Prostate gland (tissue), 2 donors: ENCODE results near the gene EDNRA. TPM values are rescaled to one million over a fixed set of nuclear protein-coding genes. Genes with fewer than 3 reads are reported as not detected.

ENCODE experiments used
- DNase-seq: peaks from one replicate; pipeline ENCODE4 v3.0.0-alpha.2; 2019; ENCODE audit warnings: low spot score
- H3K27ac ChIP-seq, 2 donors: fragments of 200-600 bp; sonication (generic); 2 replicates each; pipeline ENCODE4 v1.5.1; 2017 to 2019
- H3K27me3 ChIP-seq: fragments of 200-600 bp; sonication (generic); replicated peaks from 2 replicates; pipeline ENCODE4 v1.5.1; 2019; ENCODE audit not compliant: insufficient read depth
- H3K36me3 ChIP-seq, 2 donors: fragments of 200-600 bp; sonication (generic); 1 replicate in 1 of 2; 2 replicates in 1 of 2; pipeline versions ENCODE4 v1.5.1 to v1.8.1; 2017 to 2019
- H3K4me1 ChIP-seq: fragments of 200-600 bp; sonication (generic); replicated peaks from 2 replicates; pipeline ENCODE4 v1.5.1; 2019
- H3K4me3 ChIP-seq, 2 donors: fragments of 200-600 bp; sonication (generic); 2 replicates each; pipeline ENCODE4 v1.5.1; 2017 to 2019
- H3K9me3 ChIP-seq: fragments of 200-600 bp; sonication (generic); 2 replicates; pipeline ENCODE4 v1.5.1; 2017
- CTCF ChIP-seq, 4 experiments: fragments of 200-600 bp in 2 of 4; fragments of 450-650 bp in 2 of 4; sonication (generic) in 2 of 4; IDR thresholded peaks; 1 replicate in 3 of 4; 2 replicates in 1 of 4; pipeline ENCODE4 v1.5.1; 2016 to 2019; ENCODE audit warnings: antibody characterized with exemption in 4 of 4, mild to moderate bottlenecking in 2 of 4, moderate library complexity in 2 of 4
- POLR2A ChIP-seq: fragments of 450-650 bp; IDR thresholded peaks from one replicate; pipeline ENCODE4 v1.6.1; 2016; ENCODE audit warnings: antibody characterized with exemption, mild to moderate bottlenecking
- POLR2AphosphoS5 ChIP-seq: sonication (generic); formaldehyde crosslinking; IDR thresholded peaks from one replicate; pipeline ENCODE4 v1.6.1; 2017; ENCODE audit warnings: antibody characterized with exemption
- WGBS: methylation state at CpG from one replicate; pipeline ENCODE4 v1.1.5; 2018; 5-methylcytosine and 5-hydroxymethylcytosine counted together
- intact Hi-C: fragments of 100-400 bp; cut with DNase I; formaldehyde crosslinking; loops from one replicate; pipeline ENCODE4 v1.14.2; 2022
- total RNA-seq, 2 donors: library from RNA; depleted of rRNA; stranded (reverse); fragments of >200 nt; gene quantifications; one replicate each; pipeline ENCODE4 v1.1.0, GENCODE V29; 2016

The EDNRA gene
- total RNA-seq, 2 donors from 2014 or later, result 17.8 to 27.3 TPM

- H3K4me1 ChIP-seq, result no peaks in the 10 kb centered on the region
- no peak overlapping the region for H3K4me3 ChIP-seq
- WGBS, result 22% methylated on average over 5 of the region's 5 CpGs
- no peaks in the 10 kb centered on the region for H3K9me3 ChIP-seq
- H3K36me3 ChIP-seq, result no peaks in the 10 kb centered on the region
- peak overlapping the region; percentile 74 to 76 for H3K27ac ChIP-seq
- TF ChIP-seq POLR2AphosphoS5 (peak; percentile 38), CTCF (IDR thresholded peaks at IDR 0.05) (no peak), POLR2A (no peak)
- H3K27me3 ChIP-seq, result no peaks in the 10 kb centered on the region
- intact Hi-C loops, result loop anchor here (5.0 to 10.0 kb wide), 2 partner anchors 38 to 325 kb away; no protein-coding TSS in a partner anchor
- peak; percentile 76 for DNase-seq
These were observed 1.1 kb upstream of the EDNRA start for GRCh38 chr4:147479786-147480185.

DNA sequence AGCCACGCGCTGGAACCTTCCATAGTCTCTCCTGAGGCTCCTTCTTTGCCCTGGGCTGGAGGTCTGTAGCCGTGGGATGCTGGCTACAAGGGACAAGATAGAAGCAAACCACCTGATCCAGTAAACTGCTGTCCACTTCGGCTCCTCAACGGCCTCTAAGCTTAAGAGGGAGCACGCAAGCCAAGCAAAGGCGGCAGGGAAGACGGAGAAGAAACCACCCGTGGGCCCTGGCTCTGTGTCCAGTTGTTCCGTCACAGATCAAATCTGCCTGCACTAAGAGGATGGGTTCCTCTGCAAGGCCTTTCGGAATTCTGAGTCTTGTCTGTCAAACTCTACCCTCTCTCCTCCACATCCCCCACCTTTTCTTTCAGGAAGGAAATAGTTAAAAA, 401 bp upstream of the EDNRA start:
- Histone ChIP-seq H3K27me3 (no peaks in the 10 kb centered on the region), H3K9me3 (no peaks in the 10 kb centered on the region), H3K27ac (peak overlapping the region; percentile 74 to 76), H3K36me3 (no peaks in the 10 kb centered on the region), H3K4me1 (no peaks in the 10 kb centered on the region), H3K4me3 (peak overlapping the region; percentile 38 to 39)
- DNase-seq, result no peak
- TF ChIP-seq CTCF (IDR thresholded peaks at IDR 0.05) (no peak), POLR2AphosphoS5 (no peak), POLR2A (no peak)
- intact Hi-C loops, result loop anchor here (5.0 to 10.0 kb wide), 2 partner anchors 37 to 326 kb away; no protein-coding TSS in a partner anchor
- 57% methylated on average over 11 of the region's 11 CpGs for WGBS

GRCh38 chr4:147481577-147482109, 746 bp downstream of the EDNRA start:
- H3K4me1 ChIP-seq, result no peaks in the 10 kb centered on the region
- H3K27me3 ChIP-seq, result no peaks in the 10 kb centered on the region
- 2% methylated on average over 12 of the region's 13 CpGs for WGBS
- no peaks in the 10 kb centered on the region for H3K9me3 ChIP-seq
- H3K4me3 ChIP-seq, result peak overlapping the region; percentile 38 to 39
- no peaks in the 10 kb centered on the region for H3K36me3 ChIP-seq
- intact Hi-C loops, result loop anchor here (5.0 to 10.0 kb wide), 2 partner anchors 36 to 327 kb away; no protein-coding TSS in a partner anchor
- peak overlapping the region; percentile 74 to 76 for H3K27ac ChIP-seq
- TF ChIP-seq CTCF (IDR thresholded peaks at IDR 0.05) (no peak), POLR2A (no peak), POLR2AphosphoS5 (no peak)
- DNase-seq, result no peak

DNA sequence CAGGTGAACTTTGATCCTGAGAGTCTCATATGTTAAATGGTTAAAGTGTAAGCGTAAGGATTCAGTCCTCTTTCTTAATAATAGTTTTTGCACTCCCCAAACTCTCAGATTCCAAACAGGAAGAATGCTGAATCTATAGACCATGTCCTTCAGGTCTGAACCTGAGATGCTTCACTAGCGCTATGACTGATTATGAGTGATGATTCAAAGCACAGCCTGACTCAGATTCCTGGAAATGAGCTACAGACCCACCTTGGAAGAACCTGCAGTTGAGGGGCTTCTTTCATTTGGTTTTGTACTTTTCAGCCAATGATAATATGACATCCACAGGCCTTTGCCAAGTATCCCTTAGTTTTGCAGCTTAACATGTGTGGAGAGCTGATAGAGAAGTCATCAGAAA, 1.4 kb downstream of the EDNRA start:
- TF ChIP-seq POLR2AphosphoS5 (no peak), POLR2A (no peak), CTCF (IDR thresholded peaks at IDR 0.05) (no peak)
- peak overlapping the region; percentile 74 to 76 for H3K27ac ChIP-seq
- H3K36me3 ChIP-seq, result no peaks in the 10 kb centered on the region
- DNase-seq, result no peak
- no peaks in the 10 kb centered on the region for H3K4me1 ChIP-seq
- intact Hi-C loops, result loop anchor here (5.0 to 10.0 kb wide), 2 partner anchors 35 to 327 kb away; no protein-coding TSS in a partner anchor
- whole genome bisulfite sequencing, result 49% methylated on average over 2 of the region's 2 CpGs
- no peaks in the 10 kb centered on the region for H3K27me3 ChIP-seq
- peak overlapping the region; percentile 38 to 39 for H3K4me3 ChIP-seq
- H3K9me3 ChIP-seq, result no peaks in the 10 kb centered on the region

- H3K4me3 ChIP-seq, result no peak overlapping the region
- intact Hi-C loops, result loop anchor here (10.0 kb wide), 1 partner anchor 330 kb away; no protein-coding TSS in a partner anchor
- WGBS, result 89% methylated on average over 2 of the region's 2 CpGs
- no peak overlapping the region for H3K27ac ChIP-seq
- no peak for DNase-seq
- TF ChIP-seq CTCF (IDR thresholded peaks at IDR 0.05) (no peak), POLR2AphosphoS5 (no peak), POLR2A (no peak)
- no peaks in the 10 kb centered on the region for H3K27me3 ChIP-seq
- no peaks in the 10 kb centered on the region for H3K4me1 ChIP-seq
- H3K36me3 ChIP-seq, result no peaks in the 10 kb centered on the region
- H3K9me3 ChIP-seq, result no peaks in the 10 kb centered on the region
These were observed 4.3 kb downstream of the EDNRA start for GRCh38 chr4:147485167-147485566.
